GM12875 (cell line): Measurements from ENCODE around the gene ZNF544.

Experiments
- H3K4me3 ChIP-seq: one replicate; pipeline ENCODE4 v1.5.1; 2011; ENCODE audit warnings: low read depth, low read length, control low read depth
- TF ChIP-seq, protein P1 (sequence below): IDR thresholded peaks from 2 replicates; pipeline ENCODE4 v1.5.1; 2011; ENCODE audit warnings: low read depth, mild to moderate bottlenecking, control low read depth, inconsistent platforms, low read length, moderate library complexity, borderline replicate concordance; ENCODE audit not compliant: insufficient read depth

ZNF544 gene

GRCh38 chr19:58228585-58229254 lies at the start of gene ZNF544:
Gene ZNF544 (plus strand): TSS chr19:58228914. CDS start chr19:58244024, 15,110 bp downstream.
- peak within 1 kb of the TSS; percentile 87 for H3K4me3 ChIP-seq
- TF ChIP-seq, protein P1, sequence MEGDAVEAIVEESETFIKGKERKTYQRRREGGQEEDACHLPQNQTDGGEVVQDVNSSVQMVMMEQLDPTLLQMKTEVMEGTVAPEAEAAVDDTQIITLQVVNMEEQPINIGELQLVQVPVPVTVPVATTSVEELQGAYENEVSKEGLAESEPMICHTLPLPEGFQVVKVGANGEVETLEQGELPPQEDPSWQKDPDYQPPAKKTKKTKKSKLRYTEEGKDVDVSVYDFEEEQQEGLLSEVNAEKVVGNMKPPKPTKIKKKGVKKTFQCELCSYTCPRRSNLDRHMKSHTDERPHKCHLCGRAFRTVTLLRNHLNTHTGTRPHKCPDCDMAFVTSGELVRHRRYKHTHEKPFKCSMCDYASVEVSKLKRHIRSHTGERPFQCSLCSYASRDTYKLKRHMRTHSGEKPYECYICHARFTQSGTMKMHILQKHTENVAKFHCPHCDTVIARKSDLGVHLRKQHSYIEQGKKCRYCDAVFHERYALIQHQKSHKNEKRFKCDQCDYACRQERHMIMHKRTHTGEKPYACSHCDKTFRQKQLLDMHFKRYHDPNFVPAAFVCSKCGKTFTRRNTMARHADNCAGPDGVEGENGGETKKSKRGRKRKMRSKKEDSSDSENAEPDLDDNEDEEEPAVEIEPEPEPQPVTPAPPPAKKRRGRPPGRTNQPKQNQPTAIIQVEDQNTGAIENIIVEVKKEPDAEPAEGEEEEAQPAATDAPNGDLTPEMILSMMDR: peak; percentile 23; the same call in 1 of the 2 replicates

- TF ChIP-seq, protein P1: peak; percentile 58; the same call in 1 of the 2 replicates
- peak overlapping the region; percentile 42 for H3K4me3 ChIP-seq
Observed at GRCh38 chr19:58181902-58182576, 46.7 kb upstream of the ZNF544 start.

DNA sequence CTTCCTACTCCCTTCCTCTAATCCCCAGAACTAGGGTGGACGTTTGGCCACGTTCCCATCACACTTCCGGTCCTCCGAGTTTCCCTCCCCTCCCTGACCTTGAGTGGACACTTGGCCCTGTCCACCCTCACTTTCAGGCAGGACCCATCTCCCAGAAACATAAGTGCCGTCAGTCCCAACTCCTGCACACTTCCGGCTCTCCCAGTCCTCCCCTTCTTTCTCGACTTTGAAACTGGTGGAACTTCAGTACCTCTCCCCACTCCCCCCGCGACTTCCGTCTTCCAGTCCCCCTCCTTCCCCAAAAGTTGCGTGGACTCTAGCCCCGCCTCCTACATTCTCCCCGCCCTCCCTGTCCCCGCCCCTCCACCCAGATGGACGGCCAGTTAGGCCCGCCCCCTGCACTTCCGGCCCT lies 46.1 kb upstream of the ZNF544 start:
- TF ChIP-seq, protein P1: no peak
- H3K4me3 ChIP-seq: peak overlapping the region; percentile 73

DNA sequence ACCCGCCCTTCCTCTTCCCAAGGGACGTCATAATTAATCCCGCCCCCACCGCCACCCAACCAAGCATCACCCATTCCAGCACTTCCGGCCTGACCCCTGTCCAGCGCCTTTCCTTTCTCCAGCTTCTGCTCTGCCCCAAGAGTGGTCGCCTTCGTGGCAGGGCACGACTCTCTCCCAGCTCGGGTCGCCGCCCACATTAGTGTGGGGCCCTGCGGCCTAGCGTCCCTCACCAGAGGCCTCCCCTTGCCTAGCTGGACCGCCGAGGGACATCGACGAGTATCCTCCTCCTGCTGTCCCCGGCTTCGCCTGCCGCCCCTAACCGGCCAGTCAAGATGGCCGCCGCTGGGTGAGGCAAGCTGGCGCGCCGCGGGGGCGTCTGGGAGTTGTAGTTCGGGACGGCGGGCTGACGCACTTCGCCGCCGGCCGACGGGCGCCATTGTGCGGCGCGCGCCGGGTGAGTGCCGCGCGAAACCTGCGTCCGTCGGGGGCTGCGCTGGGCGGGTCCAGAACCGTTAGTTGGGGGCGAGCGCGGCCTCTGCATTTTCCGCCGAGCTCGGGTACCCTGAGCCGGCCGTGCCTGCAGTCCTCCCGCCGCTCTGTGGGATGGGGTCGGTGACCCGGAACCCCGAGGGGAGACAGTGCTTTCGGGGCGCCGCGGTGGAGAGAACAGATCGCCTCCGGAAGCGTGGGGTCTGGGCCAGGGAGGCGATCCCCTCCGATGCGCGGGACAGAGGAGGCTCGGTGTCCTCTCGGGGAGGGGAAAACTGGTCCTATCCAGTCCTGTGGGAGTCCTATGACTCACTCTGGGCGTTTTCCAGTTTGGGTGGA lies 45.5 kb upstream of the ZNF544 start, which contains the start of gene ZNF274:
Gene ZNF274 (plus strand): TSS at position 73 of the 828 bp plus-strand sequence. CDS start 905 bp downstream, outside the sequence.
- H3K4me3 ChIP-seq: peak within 1 kb of the TSS; percentile 73
- TF ChIP-seq, protein P1: no peak

DNA sequence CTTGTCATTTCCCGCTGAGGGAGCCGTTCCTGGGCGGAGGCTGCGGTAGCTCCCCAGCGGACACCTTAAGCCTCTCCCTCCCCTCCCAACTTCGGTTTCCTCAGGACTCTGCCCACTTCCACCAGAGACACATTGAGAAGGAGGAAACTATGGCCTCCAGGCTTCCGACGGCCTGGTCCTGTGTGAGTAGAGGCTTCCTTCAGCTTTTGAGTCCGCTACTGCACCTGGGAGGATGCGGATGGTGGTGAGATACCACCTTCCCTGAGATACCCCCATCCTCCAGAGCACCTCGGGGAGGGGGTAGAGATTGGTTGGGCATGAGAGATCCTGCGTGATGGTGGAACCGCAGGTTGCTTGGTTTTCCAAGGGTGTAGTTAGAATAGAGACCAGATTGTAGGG lies 44.9 kb upstream of the ZNF544 start:
- TF ChIP-seq, protein P1: no peak
- H3K4me3 ChIP-seq: peak overlapping the region; percentile 73

DNA sequence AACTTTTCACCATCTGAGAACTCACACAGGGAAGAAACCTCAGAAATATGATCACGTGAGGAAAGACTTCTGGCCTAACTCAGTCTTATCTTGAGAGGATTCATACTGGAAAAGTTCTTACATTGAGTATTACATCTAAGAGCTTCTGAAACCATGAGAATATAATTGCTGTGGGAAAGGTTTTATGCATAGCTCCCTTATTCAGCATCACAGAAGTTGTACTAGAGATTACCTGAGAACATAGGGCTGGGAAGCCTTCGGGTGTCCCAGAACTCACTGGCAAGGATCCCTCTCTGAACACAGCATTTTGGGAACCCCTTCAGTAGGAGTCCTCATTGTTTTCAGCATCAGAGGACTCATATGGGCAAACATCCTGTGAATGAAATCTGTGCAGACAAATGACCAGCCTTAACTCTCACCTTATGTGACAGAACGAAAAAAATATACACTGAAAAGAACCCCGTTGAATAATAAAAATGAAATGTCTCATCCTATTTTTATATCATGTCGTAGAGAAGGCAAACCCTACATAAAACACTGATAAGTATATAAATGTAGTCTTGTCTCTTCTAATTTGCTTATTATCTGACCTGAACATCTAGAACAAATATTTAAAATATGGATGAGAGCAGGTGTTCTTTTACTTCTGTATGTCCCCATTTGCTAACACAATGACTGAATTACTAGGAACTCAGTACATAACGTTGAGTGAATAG lies 31.7 kb upstream of the ZNF544 start:
- H3K4me3 ChIP-seq: no peak overlapping the region
- TF ChIP-seq, protein P1: no peak
